H1 (cell line): ENCODE measurements around the gene FOXF2. TPM values are rescaled to one million over a fixed set of nuclear protein-coding genes. Genes with fewer than 3 reads are reported as not detected.

Experiments used
- CTCF ChIA-PET: fragments of 300-600 bp; sonication (Branson Sonifier 250); formaldehyde crosslinking; loops from one replicate; lab custom pipeline; 2021; ENCODE audit not compliant: partially characterized antibody; lab: Charles Lee
- POLR2A ChIA-PET: fragments of 300-600 bp; sonication (Branson Sonifier 250); formaldehyde crosslinking; loops from one replicate; lab custom pipeline; 2021; ENCODE audit warnings: inconsistent platforms; ENCODE audit not compliant: partially characterized antibody; lab: Charles Lee
- DNase-seq, 2 experiments: peaks; one replicate each; pipeline versions ENCODE4 v3.0.0 to v3.0.0-alpha.2; 2010 to 2022; ENCODE audit warnings: low spot score in 2 of 2, low read depth in 1 of 2, mixed read lengths in 1 of 2
- FAIRE-seq: peaks from 2 replicates; lab custom pipeline; 2011; peaks lifted over from hg19 to GRCh38; lab: Jason Lieb, UNC
- H2AFZ ChIP-seq: 2 replicates; pipeline ENCODE4 v1.8.1; 2012; ENCODE audit warnings: low read length, inconsistent platforms
- H2AK5ac ChIP-seq: 2 replicates; pipeline ENCODE4 v1.6.1; 2013; ENCODE audit warnings: low read depth, low read length
- H2BK120ac ChIP-seq: replicated peaks from 2 replicates; pipeline ENCODE3; 2013; ENCODE audit warnings: low read depth, low read length, inconsistent platforms
- H2BK12ac ChIP-seq: 2 replicates; pipeline ENCODE4 v1.6.1; 2013; ENCODE audit warnings: low read depth, low read length
- H2BK15ac ChIP-seq: 2 replicates; pipeline ENCODE4 v1.6.1; 2013; ENCODE audit warnings: low read length
- H2BK20ac ChIP-seq: 2 replicates; pipeline ENCODE4 v1.6.1; 2013; ENCODE audit warnings: low read length
- H2BK5ac ChIP-seq: 2 replicates; pipeline ENCODE4 v1.6.1; 2013; ENCODE audit warnings: low read depth, low read length
- H3K14ac ChIP-seq: 2 replicates; pipeline ENCODE4 v1.6.1; 2013; ENCODE audit warnings: inconsistent platforms; ENCODE audit not compliant: insufficient read length
- H3K18ac ChIP-seq: 2 replicates; pipeline ENCODE4 v1.6.1; 2013; ENCODE audit warnings: low read length; ENCODE audit errors: extremely low read depth
- H3K23ac ChIP-seq: 2 replicates; pipeline ENCODE4 v1.6.1; 2013; ENCODE audit warnings: inconsistent platforms; ENCODE audit not compliant: insufficient read length
- H3K23me2 ChIP-seq: 2 replicates; pipeline ENCODE4 v1.6.1; 2013; ENCODE audit warnings: low read depth, low read length
- H3K27ac ChIP-seq: 2 replicates; pipeline ENCODE4 v1.6.1; 2011; ENCODE audit warnings: low read depth, low read length, inconsistent platforms
- H3K27me3 ChIP-seq, 4 experiments: replicated peaks in 1 of 4; 1 replicate in 1 of 4; 2 replicates in 3 of 4; pipeline versions ENCODE4 v1.6.1 to v1.8.1; 2011 to 2013; ENCODE audit warnings: low read length in 3 of 4, mild to moderate bottlenecking in 3 of 4, inconsistent platforms in 2 of 4, mixed read lengths in 2 of 4, moderate library complexity in 1 of 4; ENCODE audit not compliant: control insufficient read depth in 3 of 4, insufficient read depth in 3 of 4; ENCODE audit errors: extremely low read depth in 1 of 4
- H3K36me3 ChIP-seq, 4 experiments: 2 replicates each; pipeline versions ENCODE4 v1.6.1 to v1.8.1; 2011 to 2013; ENCODE audit warnings: mild to moderate bottlenecking in 4 of 4, low read length in 3 of 4, moderate library complexity in 2 of 4, control low read depth in 1 of 4, inconsistent platforms in 1 of 4; ENCODE audit not compliant: insufficient read depth in 4 of 4, control insufficient read depth in 2 of 4
- H3K4ac ChIP-seq: replicated peaks from 2 replicates; pipeline ENCODE3; 2013; ENCODE audit warnings: low read length, low read depth, mixed read lengths, inconsistent platforms; ENCODE audit not compliant: insufficient read length
- H3K4me1 ChIP-seq, 4 experiments: replicated peaks in 1 of 4; 1 replicate in 1 of 4; 2 replicates in 3 of 4; pipeline versions ENCODE4 v1.6.1 to v1.8.1; 2011 to 2013; ENCODE audit warnings: low read length in 3 of 4, inconsistent platforms in 2 of 4, mixed read lengths in 1 of 4; ENCODE audit not compliant: insufficient read depth in 4 of 4, control insufficient read depth in 3 of 4
- H3K4me2 ChIP-seq, 2 experiments: 2 replicates each; pipeline versions ENCODE4 v1.6.1 to v1.8.1; 2011 to 2013; ENCODE audit warnings: low read depth in 2 of 2, low read length in 2 of 2, control low read depth in 1 of 2, inconsistent platforms in 1 of 2, mild to moderate bottlenecking in 1 of 2; ENCODE audit not compliant: insufficient read depth in 1 of 2
- H3K4me3 ChIP-seq, 4 experiments: fragments of 200-600, 300-600 bp in 1 of 4; sonication (generic), shearing (Covaris generic), sonication (Bioruptor Twin) in 1 of 4; 2 replicates each; pipeline versions ENCODE4 v1.5.1 to v1.8.1; 2011 to 2016; ENCODE audit warnings: low read length in 4 of 4, low read depth in 3 of 4, control low read depth in 2 of 4, inconsistent platforms in 2 of 4, mild to moderate bottlenecking in 2 of 4, mixed read lengths in 1 of 4, moderate library complexity in 1 of 4; ENCODE audit not compliant: insufficient read depth in 2 of 4; ENCODE audit errors: extremely low read depth in 1 of 4
- H3K56ac ChIP-seq: replicated peaks from 2 replicates; pipeline ENCODE3; 2013; ENCODE audit warnings: low read depth, mild to moderate bottlenecking, mixed read lengths, low read length, inconsistent platforms; ENCODE audit not compliant: insufficient read length
- H3K79me1 ChIP-seq: 2 replicates; pipeline ENCODE4 v1.6.1; 2013; ENCODE audit warnings: low read depth, low read length, control low read depth
- H3K79me2 ChIP-seq, 2 experiments: 2 replicates each; pipeline versions ENCODE4 v1.6.1 to v1.8.1; 2012 to 2013; ENCODE audit warnings: low read length in 2 of 2, mild to moderate bottlenecking in 2 of 2, inconsistent platforms in 1 of 2; ENCODE audit not compliant: insufficient read depth in 2 of 2, control insufficient read depth in 1 of 2
- H3K9ac ChIP-seq, 4 experiments: replicated peaks in 1 of 4; 1 replicate in 1 of 4; 2 replicates in 3 of 4; pipeline versions ENCODE4 v1.6.1 to v1.8.1; 2011 to 2013; ENCODE audit warnings: low read depth in 3 of 4, low read length in 3 of 4, control low read depth in 2 of 4, mild to moderate bottlenecking in 2 of 4, moderate library complexity in 2 of 4, inconsistent platforms in 1 of 4; ENCODE audit errors: extremely low read depth in 1 of 4
- H3K9me3 ChIP-seq, 2 experiments: 2 replicates each; pipeline versions ENCODE4 v1.6.1 to v1.8.1; 2012 to 2013; ENCODE audit warnings: mild to moderate bottlenecking in 2 of 2, moderate library complexity in 2 of 2, control low read depth in 1 of 2, inconsistent platforms in 1 of 2, low read depth in 1 of 2, low read length in 1 of 2, mixed read lengths in 1 of 2; ENCODE audit not compliant: insufficient read depth in 2 of 2
- H4K20me1 ChIP-seq, 2 experiments: replicated peaks in 1 of 2; 2 replicates each; pipeline versions ENCODE3 to v1.8.1; 2011 to 2013; ENCODE audit warnings: inconsistent platforms in 2 of 2, low read length in 2 of 2, mild to moderate bottlenecking in 1 of 2; ENCODE audit not compliant: insufficient read depth in 2 of 2, control insufficient read depth in 1 of 2
- H4K5ac ChIP-seq: 2 replicates; pipeline ENCODE4 v1.6.1; 2013; ENCODE audit warnings: low read length, low read depth, mixed read lengths, inconsistent platforms; ENCODE audit not compliant: insufficient read length
- H4K8ac ChIP-seq: 2 replicates; pipeline ENCODE4 v1.8.0; 2013; ENCODE audit warnings: mild to moderate bottlenecking, moderate library complexity, low read length, inconsistent platforms; ENCODE audit not compliant: insufficient read depth; ENCODE audit errors: extremely low read depth
- H4K91ac ChIP-seq: replicated peaks from 2 replicates; pipeline ENCODE3; 2013; ENCODE audit warnings: low read length, mixed read lengths, inconsistent platforms; ENCODE audit not compliant: insufficient read length
- CBX5 ChIP-seq: fragments of 300-800, 300-1000 bp; sonication (generic); IDR thresholded peaks from 2 replicates; pipeline ENCODE4 v1.7.1; 2016; ENCODE audit warnings: antibody characterized with exemption, low read length, low read depth
- CBX8 ChIP-seq: fragments of 300-800, 300-1000 bp; sonication (generic); IDR thresholded peaks from 2 replicates; pipeline ENCODE4 v1.7.1; 2016; ENCODE audit warnings: low read depth, low read length, borderline replicate concordance
- CEBPB ChIP-seq: IDR thresholded peaks from 2 replicates; pipeline ENCODE4 v1.6.1; 2012; ENCODE audit warnings: low read depth, low read length
- EP300 ChIP-seq, 2 experiments: IDR thresholded peaks; 1 replicate in 1 of 2; 2 replicates in 1 of 2; pipeline ENCODE4 v1.6.1; 2011 to 2012; ENCODE audit warnings: low read depth in 2 of 2, low read length in 2 of 2, mild to moderate bottlenecking in 2 of 2, borderline replicate concordance in 1 of 2, inconsistent platforms in 1 of 2, moderate library complexity in 1 of 2
- KDM1A ChIP-seq: fragments of 200-600, 300-600 bp; sonication (generic); IDR thresholded peaks from 2 replicates; pipeline ENCODE4 v1.7.1; 2016; ENCODE audit warnings: mild to moderate bottlenecking, low read length, borderline replicate concordance
- PHF8 ChIP-seq: fragments of 200-600 bp; sonication (generic); conservative IDR thresholded peaks from 2 replicates; pipeline ENCODE4 v1.7.1; 2012; ENCODE audit warnings: low read depth, mild to moderate bottlenecking, inconsistent platforms, low read length, moderate library complexity
- RXRA ChIP-seq: IDR thresholded peaks from 2 replicates; pipeline ENCODE4 v1.6.1; 2011; ENCODE audit warnings: low read depth, mild to moderate bottlenecking, low read length, moderate library complexity; ENCODE audit not compliant: insufficient read depth
- SAP30 ChIP-seq: fragments of 300-600 bp; sonication (generic); IDR thresholded peaks from 2 replicates; pipeline ENCODE4 v1.7.1; 2012; ENCODE audit warnings: low read length, moderate library complexity, mild to moderate bottlenecking, inconsistent platforms; ENCODE audit not compliant: insufficient read depth, insufficient replicate concordance
- SP1 ChIP-seq: IDR thresholded peaks from 2 replicates; pipeline ENCODE4 v1.6.1; 2011; ENCODE audit warnings: low read depth, low read length
- SUZ12 ChIP-seq: fragments of 200-600 bp; sonication (generic); IDR thresholded peaks from 2 replicates; pipeline ENCODE4 v1.6.1; 2012; ENCODE audit warnings: mild to moderate bottlenecking, inconsistent platforms, low read length, moderate library complexity, mixed read lengths
- TAF7 ChIP-seq: optimal IDR thresholded peaks from 2 replicates; pipeline ENCODE3; 2011; ENCODE audit warnings: low read depth, mild to moderate bottlenecking, inconsistent platforms, low read length, moderate library complexity, borderline replicate concordance
- TCF12 ChIP-seq: IDR thresholded peaks from 2 replicates; pipeline ENCODE4 v1.6.1; 2011; ENCODE audit warnings: low read depth, mild to moderate bottlenecking, low read length
- USF2 ChIP-seq: IDR thresholded peaks from 2 replicates; pipeline ENCODE4 v1.6.1; 2011; ENCODE audit warnings: low read length, improper control_type of control experiment
- WGBS, 2 experiments: shearing (Covaris generic) in 1 of 2; methylation state at CpG; one replicate each; pipeline versions ENCODE4 v1.1.6 to v1.1.7; 2013 to 2015; ENCODE audit warnings: low lambda C conversion rate in 2 of 2, mixed read lengths in 2 of 2, inconsistent platforms in 1 of 2, low coverage in 1 of 2, missing lambda C conversion rate in 1 of 2; ENCODE audit not compliant: insufficient replicate concordance in 2 of 2, insufficient coverage in 1 of 2, insufficient read length in 1 of 2; ENCODE audit errors: extremely low coverage in 1 of 2, missing lambda C conversion rate in 1 of 2; 5-methylcytosine and 5-hydroxymethylcytosine counted together
- polyA plus RNA-seq, 7 experiments: library from polyadenylated mRNA; depleted of rRNA in 3 of 7; stranded (reverse) in 5 of 7; unstranded in 2 of 7; fragments of >200 nt in 5 of 7; fragments of 200-250 nt in 2 of 7; gene quantifications; 1 replicate in 5 of 7; 2 replicates in 1 of 7; 4 replicates in 1 of 7; pipeline versions ENCODE4 v1.2.1 to v1.2.3, GENCODE V29; 2011 to 2013; ENCODE audit warnings: missing spikeins in 2 of 7, mixed read lengths in 2 of 7
- total RNA-seq: library from RNA; stranded (reverse); fragmentation: NEBNext Ultra II Directional; extraction: Animal tissue kit (Norgen Biotek cat#: 25700); gene quantifications from 2 replicates; pipeline ENCODE4 v1.2.1, GENCODE V29; 2021

FOXF2 gene
- total and polyA plus RNA-seq, 2 of the 8 experiments (the other 6 are each of a cell fraction or from before 2014, with no cell fraction given): 0.05 TPM; not detected in 1

- H2AK5ac ChIP-seq: no peak overlapping the region
- H3K79me1 ChIP-seq: no peaks in the 10 kb centered on the region
- H3K27ac ChIP-seq: no peak overlapping the region
- no peak overlapping the region for H4K5ac ChIP-seq
- H3K4me1 ChIP-seq: peaks cover 0 to 6% (median 0%) of the 10 kb centered on the region in 4 experiments; a peak in 1 of 7 replicates
- 0 out of 7 replicates have a peak, but pooled peaks cover 0 to 3% (median 1%) of the 10 kb centered on the region in 4 experiments for H3K27me3 ChIP-seq
- WGBS, 2 experiments: 95% methylated on average over 4 of the region's 4 CpGs; no CpG with 5 or more reads in 1 of the 2 experiments
- H3K23ac ChIP-seq: no peak overlapping the region
- no peaks in the 10 kb centered on the region for H3K36me3 ChIP-seq
- H2BK12ac ChIP-seq: no peak overlapping the region
- no peak overlapping the region for H4K91ac ChIP-seq
- FAIRE-seq (no peak), DNase-seq (no peak)
- H2BK20ac ChIP-seq: no peak overlapping the region
- no peak overlapping the region for H4K8ac ChIP-seq
- H3K4me2 ChIP-seq: no peak overlapping the region
- no peak overlapping the region for H3K4me3 ChIP-seq
- H3K4ac ChIP-seq: no peak overlapping the region
- H4K20me1 ChIP-seq: no peaks in the 10 kb centered on the region
- no peak overlapping the region for H2BK120ac ChIP-seq
- H3K23me2 ChIP-seq: no peaks in the 10 kb centered on the region
- H3K56ac ChIP-seq: no peak overlapping the region
- no peak overlapping the region for H3K9ac ChIP-seq
- POLR2A ChIA-PET: interaction anchor here (1.1 kb wide), 1 partner anchor 14 kb away, joined by 3 read pairs; no protein-coding TSS in a partner anchor
- H3K9me3 ChIP-seq: no peaks in the 10 kb centered on the region
- no peak overlapping the region for H3K14ac ChIP-seq
- H3K79me2 ChIP-seq: no peaks in the 10 kb centered on the region
- CTCF ChIA-PET: interaction anchor here (0.6 to 3.2 kb wide), 9 partner anchors 9 to 452 kb away, joined by 3 to 12 read pairs (median 4); no protein-coding TSS in a partner anchor
- no peak overlapping the region for H2AFZ ChIP-seq
- no peak overlapping the region for H2BK5ac ChIP-seq
- H3K18ac ChIP-seq: no peak overlapping the region
- no peak overlapping the region for H2BK15ac ChIP-seq
- TF ChIP-seq SUZ12: no peak
- no peak for TF ChIP-seq TAF7
- TF ChIP-seq SAP30: no peak
- no peak for TF ChIP-seq CEBPB
- no peak for TF ChIP-seq USF2
- no peak for TF ChIP-seq RXRA
- no peak for TF ChIP-seq TCF12
- TF ChIP-seq EP300 (IDR thresholded peaks at IDR 0.05; ENCODE audit: borderline replicate concordance in 1 of 2, low read depth in 2 of 2, low read length in 2 of 2): no peak
- no peak for TF ChIP-seq CBX5
- TF ChIP-seq CBX8: no peak
- TF ChIP-seq PHF8: no peak
- TF ChIP-seq SP1: no peak
- TF ChIP-seq KDM1A: no peak
These were observed 26.1 kb upstream of the FOXF2 start for GRCh38 chr6:1363298-1363697.
